SK-N-SH (cell line): ENCODE measurements around the gene RPUSD3. TPM values are rescaled to one million over a fixed set of nuclear protein-coding genes. Genes with fewer than 3 reads are reported as not detected.
"Not testable (repeated sequence)": the region's sequence is repeated elsewhere in the genome, so short reads cannot be mapped to it uniquely, and the experiment has no call there.

Source experiments
- CTCF ChIA-PET: fragments of 300-600, 350-600 bp; formaldehyde crosslinking; extraction: SDS; loops from one replicate; lab custom pipeline; 2021; lab: Yijun Ruan, JAX
- POLR2A ChIA-PET: fragments of 350-600 bp; sonication (Branson Sonifier 250); formaldehyde crosslinking; extraction: SDS; loops from one replicate; lab custom pipeline; 2020; ENCODE audit warnings: antibody characterized with exemption, inconsistent platforms; lab: Yijun Ruan, JAX
- DNase-seq: peaks from one replicate; pipeline ENCODE4 v3.0.0; 2012
- H2AFZ ChIP-seq: fragments of 200-600 bp; sonication (generic); 2 replicates; pipeline ENCODE4 v1.8.1; 2016; ENCODE audit warnings: antibody characterized with exemption, mild to moderate bottlenecking, low read depth
- H3F3A ChIP-seq: fragments of 200-600 bp; sonication (generic); replicated peaks from 2 replicates; pipeline ENCODE3; 2016; ENCODE audit warnings: antibody characterized with exemption, mild to moderate bottlenecking; ENCODE audit not compliant: insufficient read depth
- H3K27ac ChIP-seq, 2 experiments: fragments of 200-500 bp in 1 of 2; fragments of 200-600 bp in 1 of 2; sonication (Bioruptor generic) in 1 of 2; sonication (generic), shearing (Covaris generic) in 1 of 2; 2 replicates each; pipeline versions ENCODE4 v1.5.1 to v1.6.1; 2014 to 2016; ENCODE audit warnings: low read depth in 2 of 2, inconsistent platforms in 1 of 2, low read length in 1 of 2, mild to moderate bottlenecking in 1 of 2, mixed read lengths in 1 of 2
- H3K27me3 ChIP-seq: fragments of 200-600 bp; sonication (generic), shearing (Covaris generic); 2 replicates; pipeline ENCODE4 v1.6.1; 2016; ENCODE audit warnings: mixed run types; ENCODE audit not compliant: insufficient read depth
- H3K36me3 ChIP-seq, 2 experiments: fragments of 200-500 bp in 1 of 2; fragments of 200-600 bp in 1 of 2; sonication (Bioruptor generic) in 1 of 2; sonication (generic) in 1 of 2; replicated peaks in 1 of 2; 2 replicates each; pipeline versions ENCODE3 to v1.5.1; 2014 to 2016; ENCODE audit warnings: low read length in 1 of 2, mild to moderate bottlenecking in 1 of 2; ENCODE audit not compliant: insufficient read depth in 2 of 2, control insufficient read depth in 1 of 2
- H3K4me1 ChIP-seq, 2 experiments: fragments of 200-500 bp in 1 of 2; fragments of 200-600 bp in 1 of 2; sonication (Bioruptor generic) in 1 of 2; sonication (generic), shearing (Covaris generic) in 1 of 2; 2 replicates each; pipeline versions ENCODE4 v1.5.1 to v1.6.1; 2014 to 2016; ENCODE audit warnings: low read depth in 1 of 2, low read length in 1 of 2, mixed run types in 1 of 2; ENCODE audit not compliant: insufficient read depth in 2 of 2, control insufficient read depth in 1 of 2
- H3K4me2 ChIP-seq: fragments of 200-600 bp; sonication (generic), shearing (Covaris generic); 2 replicates; pipeline ENCODE4 v1.6.1; 2017; ENCODE audit warnings: mixed run types
- H3K4me3 ChIP-seq, 2 experiments: fragments of 200-500 bp in 1 of 2; fragments of 200-600 bp in 1 of 2; sonication (Bioruptor generic) in 1 of 2; sonication (generic), shearing (Covaris generic) in 1 of 2; 2 replicates each; pipeline versions ENCODE4 v1.5.1 to v1.8.1; 2014 to 2016; ENCODE audit warnings: low read depth in 2 of 2, inconsistent platforms in 1 of 2, low read length in 1 of 2, mild to moderate bottlenecking in 1 of 2, mixed read lengths in 1 of 2, moderate library complexity in 1 of 2
- H3K79me2 ChIP-seq: fragments of 200-600 bp; sonication (generic); 2 replicates; pipeline ENCODE4 v1.8.1; 2017; ENCODE audit warnings: mild to moderate bottlenecking; ENCODE audit not compliant: insufficient read depth
- H3K9ac ChIP-seq: fragments of 200-600 bp; sonication (generic); 2 replicates; pipeline ENCODE4 v1.6.1; 2017; ENCODE audit warnings: mixed run types
- H3K9me2 ChIP-seq: fragments of 200-600 bp; sonication (generic); 2 replicates; pipeline ENCODE4 v1.6.1; 2017; ENCODE audit warnings: mixed run types
- H3K9me3 ChIP-seq: fragments of 200-600 bp; sonication (generic); 2 replicates; pipeline ENCODE4 v1.6.1; 2017; ENCODE audit warnings: mixed run types, mild to moderate bottlenecking, moderate library complexity
- H4K20me1 ChIP-seq: fragments of 200-600 bp; sonication (generic); 2 replicates; pipeline ENCODE4 v1.6.1; 2017; ENCODE audit warnings: mild to moderate bottlenecking, mixed run types; ENCODE audit not compliant: insufficient read depth
- ELF1 ChIP-seq: IDR thresholded peaks from 2 replicates; pipeline ENCODE4 v1.4.0; 2012
- FOXJ3 ChIP-seq: sonication (generic); formaldehyde crosslinking; IDR thresholded peaks from 2 replicates; pipeline ENCODE4 v1.5.1; 2020; ENCODE audit warnings: mild to moderate bottlenecking, missing genetic modification reagents
- FOXM1 ChIP-seq: IDR thresholded peaks from 2 replicates; pipeline ENCODE4 v1.4.0; 2012; ENCODE audit warnings: low read depth, mild to moderate bottlenecking
- GABPA ChIP-seq: IDR thresholded peaks from 2 replicates; pipeline ENCODE4 v1.4.0; 2012; ENCODE audit warnings: low read depth, mild to moderate bottlenecking
- GATA2 ChIP-seq: sonication (generic); formaldehyde crosslinking; IDR thresholded peaks from 2 replicates; pipeline ENCODE4 v1.5.0; 2020; ENCODE audit warnings: mild to moderate bottlenecking, missing genetic modification reagents
- MXI1 ChIP-seq: IDR thresholded peaks from 2 replicates; pipeline ENCODE4 v1.6.1; 2012; ENCODE audit warnings: mild to moderate bottlenecking, low read depth, low read length, improper control_type of control experiment
- RFX5 ChIP-seq: IDR thresholded peaks from 2 replicates; pipeline ENCODE4 v1.6.1; 2012; ENCODE audit warnings: mild to moderate bottlenecking, improper control_type of control experiment, low read length
- RXRA ChIP-seq: IDR thresholded peaks from 2 replicates; pipeline ENCODE4 v1.4.0; 2012; ENCODE audit warnings: low read depth, mild to moderate bottlenecking, borderline replicate concordance
- TAF1 ChIP-seq: IDR thresholded peaks from 2 replicates; pipeline ENCODE4 v1.6.1; 2012; ENCODE audit warnings: low read depth, mild to moderate bottlenecking, low read length, moderate library complexity, borderline replicate concordance
- WGBS: methylation state at CpG from one replicate; pipeline ENCODE4 v1.1.6; 2017; ENCODE audit warnings: low lambda C conversion rate; 5-methylcytosine and 5-hydroxymethylcytosine counted together
- polyA plus RNA-seq, 3 experiments: library from polyadenylated mRNA; depleted of rRNA; stranded (reverse); fragments of >200 nt; gene quantifications; 2 replicates each; pipeline ENCODE4 v1.2.3, GENCODE V29; 2012

Gene RPUSD3
- polyA plus RNA-seq, 1 of the 3 experiments (the other 2 are of a cell fraction), result 43.4 TPM

- no peak for DNase-seq
- POLR2A ChIA-PET, result no interaction called here
- Histone ChIP-seq H2AFZ (no peak overlapping the region), H4K20me1 (no peaks in the 10 kb centered on the region), H3K27me3 (no peaks in the 10 kb centered on the region), H3K9me2 (no peaks in the 10 kb centered on the region), H3K9ac (no peak overlapping the region), H3K4me2 (no peak overlapping the region), H3K36me3 (no peaks in the 10 kb centered on the region), H3K27ac (no peak overlapping the region), H3K4me3 (no peak overlapping the region), H3K4me1 (peaks cover 7 to 13% of the 10 kb centered on the region in 2 experiments; a peak in 3 of 4 replicates), H3K9me3 (no peaks in the 10 kb centered on the region), H3F3A (peaks cover 11% of the 10 kb centered on the region), H3K79me2 (no peaks in the 10 kb centered on the region)
- no peak for TF ChIP-seq FOXM1
- TF ChIP-seq ELF1, result no peak
- no peak for TF ChIP-seq GABPA
- TF ChIP-seq FOXJ3, result no peak
- TF ChIP-seq TAF1, result no peak
- no peak for TF ChIP-seq RFX5
- CTCF ChIA-PET, result no interaction called here
- WGBS, result 93% methylated on average over 11 of the region's 12 CpGs
These were observed 23.3 kb upstream of the RPUSD3 start for GRCh38 chr3:9867106-9867505.

- 88% methylated on average over 5 of the region's 8 CpGs for WGBS
- Histone ChIP-seq H3K9ac (no peak overlapping the region), H2AFZ (no peak overlapping the region), H3K79me2 (no peaks in the 10 kb centered on the region), H3K9me2 (no peaks in the 10 kb centered on the region), H3K4me2 (no peak overlapping the region), H3K27me3 (no peaks in the 10 kb centered on the region), H3K4me3 (no peak overlapping the region), H3K9me3 (no peaks in the 10 kb centered on the region), H3F3A (peaks cover 11% of the 10 kb centered on the region), H3K27ac (no peak overlapping the region), H4K20me1 (no peaks in the 10 kb centered on the region), H3K36me3 (no peaks in the 10 kb centered on the region), H3K4me1 (peaks cover 7 to 13% of the 10 kb centered on the region in 2 experiments; a peak in 3 of 4 replicates)
- DNase-seq, result no peak
- CTCF ChIA-PET, result no interaction called here
- POLR2A ChIA-PET, result no interaction called here
- no peak for TF ChIP-seq MXI1
- no peak for TF ChIP-seq GATA2 (CRISPR knock-in tag)
- TF ChIP-seq FOXJ3, result no peak
- no peak for TF ChIP-seq RXRA
- no peak for TF ChIP-seq TAF1
These were observed 22.8 kb upstream of the RPUSD3 start for GRCh38 chr3:9866639-9867038.

- not testable (repeated sequence) for DNase-seq, H3K36me3 ChIP-seq, H2AFZ ChIP-seq, H3K4me3 ChIP-seq, H3K9me2 ChIP-seq, H3K9ac ChIP-seq, H4K20me1 ChIP-seq, H3K27ac ChIP-seq, H3K4me1 ChIP-seq, H3F3A ChIP-seq, H3K9me3 ChIP-seq, H3K79me2 ChIP-seq, H3K4me2 ChIP-seq, H3K27me3 ChIP-seq
- ChIA-PET CTCF (interaction anchor here (0.6 to 1.5 kb wide), 3 partner anchors 16 to 56 kb away, joined by 3 to 5 read pairs (median 4); no protein-coding TSS in a partner anchor), POLR2A (interaction anchor here (0.6 to 1.2 kb wide), 2 partner anchors 42 to 68 kb away, joined by 4 read pairs; partner anchors contain the start of gene CRELD1)
- 97% methylated on average over 10 of the region's 10 CpGs for WGBS
These were observed 21.4 kb upstream of the RPUSD3 start for GRCh38 chr3:9865125-9865637.
